Ectodermal cell (in vitro differentiated cells): Measurements from ENCODE around the gene JAZF1.

Experiments used
- H3K27ac ChIP-seq: 2 replicates; pipeline ENCODE4 v1.7.0; 2013; ENCODE audit warnings: mild to moderate bottlenecking, low read depth, low read length; ENCODE audit not compliant: insufficient read depth, poor library complexity, severe bottlenecking
- H3K27me3 ChIP-seq: 2 replicates; pipeline ENCODE4 v1.7.0; 2013; ENCODE audit warnings: mild to moderate bottlenecking, low read length; ENCODE audit not compliant: insufficient read depth, control insufficient read depth, poor library complexity, severe bottlenecking
- H3K36me3 ChIP-seq: one replicate; pipeline ENCODE4 v1.7.0; 2013; ENCODE audit warnings: low read length; ENCODE audit not compliant: control insufficient read depth, insufficient read depth
- H3K4me1 ChIP-seq: one replicate; pipeline ENCODE4 v1.7.0; 2013; ENCODE audit warnings: low read length; ENCODE audit not compliant: control insufficient read depth, insufficient read depth
- H3K4me3 ChIP-seq: 2 replicates; pipeline ENCODE4 v1.7.0; 2013; ENCODE audit warnings: low read depth, low read length, control low read depth; ENCODE audit not compliant: insufficient read depth
- H3K9me3 ChIP-seq: 2 replicates; pipeline ENCODE4 v1.7.0; 2013; ENCODE audit warnings: mild to moderate bottlenecking, low read length, moderate library complexity; ENCODE audit not compliant: control insufficient read depth
- WGBS, 2 experiments: methylation state at CpG; one replicate each; pipeline ENCODE4 v1.1.7; 2013; ENCODE audit warnings: missing lambda C conversion rate in 2 of 2; 5-methylcytosine and 5-hydroxymethylcytosine counted together

The JAZF1 gene

DNA sequence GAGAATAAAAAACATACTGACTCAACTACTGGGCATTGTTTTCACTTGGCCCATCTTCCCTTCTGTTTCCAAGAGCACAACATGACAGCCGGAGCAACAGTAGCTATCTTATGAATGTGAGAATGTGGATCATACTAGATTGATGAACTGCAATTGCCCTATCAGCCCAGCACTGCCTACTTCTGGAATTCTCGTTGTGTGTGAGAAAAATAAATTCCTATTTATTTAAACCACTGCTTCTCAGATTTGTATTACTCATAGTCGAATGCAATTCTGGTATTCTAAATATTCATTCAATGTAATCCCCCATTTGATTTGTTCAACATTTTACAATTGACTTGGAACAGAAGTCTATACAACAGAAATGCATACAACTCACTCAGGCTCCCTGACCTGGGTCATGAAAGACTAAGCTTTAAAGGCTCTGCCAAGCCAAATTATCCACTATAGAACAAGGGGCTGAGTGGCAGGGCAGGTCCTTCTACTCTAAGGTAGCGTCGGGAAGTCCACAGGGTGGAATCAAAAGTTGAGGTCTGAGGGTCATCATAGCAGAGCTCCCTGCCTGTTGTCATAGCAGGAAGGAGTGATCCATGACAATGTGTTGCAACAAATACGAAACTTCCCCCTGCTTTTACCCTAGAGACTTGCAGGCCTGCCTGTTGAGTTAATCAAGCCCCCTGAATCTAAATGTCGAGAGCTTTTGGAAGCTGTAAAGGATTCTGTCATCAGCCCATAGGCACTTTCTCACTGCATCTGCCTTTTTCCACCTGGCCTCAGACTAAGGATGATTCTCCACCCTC, 12.4 kb upstream of the JAZF1 start:
- no peaks in the 10 kb centered on the region for H3K9me3 ChIP-seq
- no peaks in the 10 kb centered on the region for H3K27me3 ChIP-seq
- H3K4me3 ChIP-seq = no peak overlapping the region
- 83 to 84% methylated on average over 5 to 7 of the region's 7 CpGs for WGBS, 2 experiments
- H3K27ac ChIP-seq = no peak overlapping the region
- no peaks in the 10 kb centered on the region for H3K36me3 ChIP-seq
- H3K4me1 ChIP-seq = peaks cover 5% of the 10 kb centered on the region

DNA sequence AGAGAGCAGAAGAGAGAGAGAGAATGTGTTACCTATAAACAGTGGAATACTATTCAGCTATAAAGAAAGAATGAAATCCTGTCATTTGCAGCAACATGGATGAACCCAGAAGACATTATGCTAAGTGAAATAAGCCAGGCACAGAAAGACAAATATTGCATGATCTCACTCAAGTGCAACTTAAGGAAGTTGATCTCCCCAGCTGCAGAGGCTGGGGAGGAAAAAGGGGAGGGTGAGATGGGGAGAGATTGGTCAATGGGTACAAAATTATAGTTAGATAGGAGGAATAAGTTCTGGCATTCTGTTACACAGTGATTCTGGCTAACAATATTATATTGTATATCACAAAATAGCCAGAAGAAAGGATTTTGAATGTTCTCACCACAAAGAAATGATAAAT, 11.2 kb upstream of the JAZF1 start:
- H3K9me3 ChIP-seq = no peaks in the 10 kb centered on the region
- no peak overlapping the region for H3K4me3 ChIP-seq
- H3K27ac ChIP-seq = no peak overlapping the region
- peaks cover 5% of the 10 kb centered on the region for H3K4me1 ChIP-seq
- no peaks in the 10 kb centered on the region for H3K27me3 ChIP-seq
- no peaks in the 10 kb centered on the region for H3K36me3 ChIP-seq

DNA sequence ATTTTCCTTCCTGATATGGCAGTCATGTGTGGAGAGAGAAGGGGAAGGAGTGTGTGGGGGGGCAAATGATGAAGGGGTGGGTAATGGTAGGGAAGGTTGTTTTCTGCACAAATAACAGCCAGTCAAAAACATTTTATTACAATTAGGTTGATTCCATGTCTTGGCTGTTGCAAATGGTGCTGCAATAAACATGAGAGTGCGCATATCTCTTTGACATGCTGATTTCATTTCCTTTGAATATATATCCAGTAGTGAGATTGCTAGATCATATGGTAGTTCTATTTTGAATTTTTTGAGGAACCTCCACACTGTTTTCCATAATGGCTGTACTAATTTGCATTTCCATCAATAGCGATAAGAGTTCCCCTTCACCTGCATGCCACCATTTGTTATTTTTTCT, 10.6 kb upstream of the JAZF1 start:
- Histone ChIP-seq H3K9me3 (no peaks in the 10 kb centered on the region), H3K27me3 (no peaks in the 10 kb centered on the region), H3K4me3 (no peak overlapping the region), H3K27ac (no peak overlapping the region), H3K4me1 (peaks cover 5% of the 10 kb centered on the region), H3K36me3 (no peaks in the 10 kb centered on the region)
- 94 to 95% methylated on average over 2 of the region's 2 CpGs for WGBS, 2 experiments

DNA sequence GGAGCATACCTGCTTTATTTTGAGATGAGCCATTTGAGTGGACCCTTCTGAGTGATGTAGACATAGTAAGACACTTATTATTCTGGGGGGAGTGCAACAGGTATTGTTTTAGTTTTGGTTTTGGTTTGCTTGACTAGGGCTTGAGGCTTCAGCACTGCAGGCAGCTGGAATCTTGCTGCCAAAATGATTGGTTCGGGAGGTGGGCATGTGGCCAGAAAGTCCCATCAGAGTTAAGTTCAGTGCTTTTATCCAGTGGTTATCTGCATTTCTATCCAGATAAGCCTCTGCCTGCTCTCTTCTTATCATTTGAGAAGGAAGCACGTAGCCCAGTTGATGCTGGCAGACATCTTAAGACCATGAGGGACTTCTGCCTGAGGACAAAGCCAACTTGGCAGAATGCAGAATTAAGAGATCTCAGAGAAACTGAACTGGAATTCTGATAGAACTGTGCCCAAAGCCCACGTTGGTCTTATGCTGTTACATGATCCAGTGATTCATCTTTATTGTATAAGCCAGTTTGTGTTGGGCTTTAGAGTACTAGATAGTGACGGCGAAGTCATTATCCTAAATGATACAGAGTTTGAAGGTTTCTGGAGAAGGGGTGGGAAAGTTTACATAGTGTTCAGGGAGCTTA, 9.6 kb upstream of the JAZF1 start:
- 89% methylated on average over 5 of the region's 5 CpGs for WGBS, 2 experiments
- Histone ChIP-seq H3K4me1 (peaks cover 5% of the 10 kb centered on the region), H3K36me3 (no peaks in the 10 kb centered on the region), H3K9me3 (no peaks in the 10 kb centered on the region), H3K27ac (no peak overlapping the region), H3K27me3 (no peaks in the 10 kb centered on the region), H3K4me3 (no peak overlapping the region)

DNA sequence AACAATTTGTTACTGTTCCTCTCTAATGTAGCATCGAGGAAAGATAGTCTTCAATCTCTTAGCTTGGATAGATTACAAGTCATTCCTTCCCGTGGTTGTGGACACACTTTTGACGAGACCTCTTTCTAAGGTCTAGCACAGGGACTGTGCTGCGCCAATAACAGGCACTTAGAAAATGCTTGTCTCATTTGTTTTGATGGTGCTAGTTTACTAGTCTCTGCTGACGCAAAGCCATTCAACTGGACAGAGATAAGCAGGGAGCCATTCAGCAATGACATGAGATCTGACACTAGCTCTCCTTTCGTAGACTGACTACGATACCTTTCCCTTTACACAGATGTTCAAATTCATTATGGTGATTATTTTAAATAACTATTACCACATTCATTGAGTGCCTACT, 6.4 kb upstream of the JAZF1 start:
- Histone ChIP-seq H3K4me1 (no peaks in the 10 kb centered on the region), H3K36me3 (no peaks in the 10 kb centered on the region), H3K4me3 (no peak overlapping the region), H3K9me3 (no peaks in the 10 kb centered on the region), H3K27me3 (peaks cover 5% of the 10 kb centered on the region), H3K27ac (no peak overlapping the region)
- 95% methylated on average over 7 of the region's 7 CpGs for WGBS, 2 experiments

DNA sequence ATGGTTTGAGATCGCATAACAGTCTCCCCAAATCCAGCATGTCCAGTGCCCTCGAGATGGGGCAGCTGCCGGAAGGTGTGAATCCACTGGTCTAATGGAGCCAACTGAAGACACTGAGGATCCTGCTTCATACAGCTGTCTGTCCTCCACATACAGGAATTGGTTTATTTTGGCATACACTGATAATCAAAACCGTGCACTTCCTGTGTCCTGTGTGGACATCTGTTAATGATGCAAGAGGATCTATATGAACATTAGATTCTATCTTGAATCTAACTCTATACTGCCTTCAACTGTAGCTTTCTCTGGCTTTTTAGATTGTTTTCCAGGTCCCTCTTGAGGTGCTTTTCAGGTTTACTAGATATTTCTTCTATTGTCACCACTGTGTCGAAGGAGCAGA, 3.0 kb upstream of the JAZF1 start:
- no peak overlapping the region for H3K4me3 ChIP-seq
- H3K36me3 ChIP-seq = no peaks in the 10 kb centered on the region
- H3K9me3 ChIP-seq = no peaks in the 10 kb centered on the region
- 95 to 96% methylated on average over 4 to 5 of the region's 5 CpGs for WGBS, 2 experiments
- no peak overlapping the region for H3K27ac ChIP-seq
- peaks cover 23% of the 10 kb centered on the region for H3K27me3 ChIP-seq
- peaks cover 3% of the 10 kb centered on the region for H3K4me1 ChIP-seq

DNA sequence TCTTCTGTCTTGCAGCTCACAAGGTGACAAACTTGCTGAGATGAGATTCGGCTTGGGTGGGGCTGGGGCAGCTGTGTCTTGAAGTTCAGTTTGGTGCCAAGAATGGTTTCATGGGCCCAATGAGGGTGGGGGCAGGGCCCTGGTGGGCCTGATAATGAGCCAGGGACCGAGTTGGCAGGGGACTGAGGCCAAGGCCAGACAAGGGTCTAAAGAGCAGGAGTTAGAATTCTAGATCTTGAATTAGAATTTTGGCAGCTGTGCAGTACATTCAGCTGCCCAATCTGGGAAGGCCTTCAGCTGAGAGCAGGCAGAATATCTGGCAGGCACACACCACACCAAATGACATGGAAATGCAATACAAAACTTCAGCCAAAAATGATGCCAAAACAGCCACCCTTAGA, 1.5 kb upstream of the JAZF1 start:
- H3K36me3 ChIP-seq = no peaks in the 10 kb centered on the region
- no peak overlapping the region for H3K4me3 ChIP-seq
- WGBS, 2 experiments = 78 to 79% methylated on average over 2 of the region's 2 CpGs
- H3K9me3 ChIP-seq = no peaks in the 10 kb centered on the region
- H3K27ac ChIP-seq = no peak overlapping the region
- H3K4me1 ChIP-seq = peaks cover 3% of the 10 kb centered on the region
- H3K27me3 ChIP-seq = peaks cover 35% of the 10 kb centered on the region

DNA sequence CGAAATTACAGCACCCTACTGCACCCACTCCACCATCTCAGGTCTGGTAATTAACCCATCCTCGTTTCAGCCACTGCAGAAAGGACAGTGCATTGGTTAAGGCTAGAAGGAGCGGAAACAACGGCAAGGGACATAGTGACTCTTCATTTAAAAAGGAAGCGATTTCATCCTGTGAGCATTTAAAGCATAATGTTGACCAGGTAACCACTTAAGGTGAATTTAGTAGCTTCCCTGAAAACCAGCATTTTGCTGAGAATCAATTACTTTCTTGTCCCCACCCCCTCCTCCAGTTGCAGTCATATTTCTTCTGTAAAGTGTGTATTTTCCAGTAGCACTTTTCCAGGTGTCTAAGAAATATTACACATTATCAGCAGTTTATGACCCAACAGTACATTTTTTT, 821 bp upstream of the JAZF1 start:
- Histone ChIP-seq H3K4me3 (no peak overlapping the region), H3K36me3 (no peaks in the 10 kb centered on the region), H3K27me3 (peaks cover 35% of the 10 kb centered on the region), H3K4me1 (peaks cover 3% of the 10 kb centered on the region), H3K27ac (no peak overlapping the region), H3K9me3 (no peaks in the 10 kb centered on the region)
- WGBS, 2 experiments = 77 to 83% methylated on average over 5 of the region's 5 CpGs

DNA sequence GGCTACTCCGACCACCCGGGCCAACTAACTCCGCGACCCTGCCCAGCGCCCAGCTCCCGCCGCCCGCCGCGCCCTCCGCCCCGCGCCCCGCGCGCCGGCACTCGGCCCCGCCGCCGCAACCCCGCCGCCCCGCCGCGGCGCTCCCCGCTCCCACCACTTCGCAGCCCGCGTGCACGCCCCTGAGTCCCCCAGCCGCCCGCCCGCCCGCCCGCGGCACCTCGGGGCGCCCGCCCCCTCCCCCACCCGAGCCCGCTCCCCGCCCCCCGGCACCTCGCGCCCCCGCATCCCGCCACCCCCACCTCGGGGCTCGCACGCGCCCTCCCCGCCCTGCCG, 598 bp downstream of the JAZF1 start:
- H3K27ac ChIP-seq = no peak overlapping the region
- no peaks in the 10 kb centered on the region for H3K36me3 ChIP-seq
- no peaks in the 10 kb centered on the region for H3K9me3 ChIP-seq
- WGBS, 2 experiments = 0% methylated on average over 36 to 45 of the region's 55 CpGs
- peaks cover 35% of the 10 kb centered on the region for H3K27me3 ChIP-seq
- H3K4me1 ChIP-seq = peaks cover 3% of the 10 kb centered on the region
- peak overlapping the region; percentile 56 for H3K4me3 ChIP-seq

DNA sequence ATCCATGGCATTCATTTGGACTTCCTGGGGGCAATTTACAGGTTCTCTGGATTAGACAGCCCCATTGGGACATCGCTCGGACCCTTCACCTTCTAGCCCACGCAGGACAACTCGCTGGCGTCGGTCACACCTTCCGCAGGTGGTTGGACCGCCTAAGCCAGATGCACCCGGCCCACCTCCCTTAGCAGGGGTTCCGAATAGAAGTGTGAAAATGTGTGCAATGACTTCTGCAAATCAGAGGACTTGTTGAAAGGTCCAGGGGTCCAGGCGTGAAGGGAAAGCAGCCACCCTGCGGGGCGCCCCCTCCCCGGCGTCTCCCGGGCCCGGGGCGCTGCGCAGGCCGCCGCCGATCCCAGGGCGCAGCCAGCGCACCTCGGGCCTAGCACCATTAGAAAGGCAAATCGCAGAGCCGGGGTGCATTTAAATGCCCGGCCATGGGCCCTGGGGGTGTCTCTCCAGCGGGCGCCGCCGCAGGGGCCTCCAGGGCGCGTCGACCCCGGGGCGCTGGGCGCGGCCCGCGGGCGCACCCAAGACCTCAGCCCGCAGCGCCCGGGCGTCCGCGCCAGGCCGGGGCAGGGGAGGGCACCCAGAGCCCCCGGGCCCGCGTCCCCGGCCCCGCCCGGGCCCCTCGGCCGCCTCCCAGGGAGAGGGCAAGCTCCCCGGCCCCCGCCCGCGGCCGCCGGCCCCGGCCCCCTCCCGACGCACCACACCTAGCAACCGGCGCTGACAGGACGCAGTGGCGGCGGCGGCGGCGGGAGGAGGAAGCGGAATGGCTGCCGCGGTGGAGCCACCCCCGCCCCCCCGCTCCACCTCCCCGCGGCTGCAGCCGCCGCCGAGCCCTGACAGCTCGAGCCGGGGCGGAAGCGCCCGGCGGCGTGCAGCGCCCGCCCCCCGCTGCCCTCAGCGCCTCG, 1.2 kb downstream of the JAZF1 start:
- Histone ChIP-seq H3K4me1 (peaks cover 3% of the 10 kb centered on the region), H3K9me3 (no peaks in the 10 kb centered on the region), H3K36me3 (no peaks in the 10 kb centered on the region), H3K27me3 (peaks cover 35% of the 10 kb centered on the region), H3K27ac (no peak overlapping the region), H3K4me3 (peak overlapping the region; percentile 45)
- 2% methylated on average over 96 of the region's 96 CpGs for WGBS, 2 experiments
